ENCODE measurements around the gene CAND2.
"Not testable (repeated sequence)": the region's sequence is repeated elsewhere in the genome, so short reads cannot be mapped to it uniquely, and the experiment has no call there.

The CAND2 gene

GRCh38 chr3:12787346-12787745 lies 9.1 kb upstream of the CAND2 start:
- in situ Hi-C loops (cut with HindIII; ENCODE audit: low sequenced_read_pairs); H3K4me3 ChIP-seq (ENCODE audit: low read depth, low read length); DNase-seq (ENCODE audit: low read depth, low spot score): not testable (repeated sequence)
- TF ChIP-seq CTCF (IDR thresholded peaks at IDR 0.05; ENCODE audit: low read depth, low read length), result peak; percentile 15

GRCh38 chr3:12787967-12788690 lies 8.4 kb upstream of the CAND2 start:
- in situ Hi-C loops (cut with HindIII; ENCODE audit: low sequenced_read_pairs); DNase-seq (ENCODE audit: low read depth, low spot score); H3K4me3 ChIP-seq (ENCODE audit: low read depth, low read length): not testable (repeated sequence)

GRCh38 chr3:12791430-12791829 lies 5.0 kb upstream of the CAND2 start:
- H3K4me3 ChIP-seq (ENCODE audit: low read depth, low read length), result no peak overlapping the region
- in situ Hi-C loops (cut with HindIII; ENCODE audit: low sequenced_read_pairs), result no loop called here
- TF ChIP-seq CTCF (IDR thresholded peaks at IDR 0.05; ENCODE audit: low read depth, low read length), result no peak
- DNase-seq (ENCODE audit: low read depth, low spot score), result no peak

- H3K4me3 ChIP-seq (ENCODE audit: low read depth, low read length), result no peak overlapping the region
- no peak for DNase-seq (ENCODE audit: low read depth, low spot score)
- no peak for TF ChIP-seq CTCF (IDR thresholded peaks at IDR 0.05; ENCODE audit: low read depth, low read length)
- in situ Hi-C loops (cut with HindIII; ENCODE audit: low sequenced_read_pairs), result no loop called here
These were observed 2.8 kb upstream of the CAND2 start for GRCh38 chr3:12793701-12794100.

GRCh38 chr3:12797124-12797891 lies 828 bp downstream of the CAND2 start:
- no peak for TF ChIP-seq CTCF (IDR thresholded peaks at IDR 0.05; ENCODE audit: low read depth, low read length)
- in situ Hi-C loops (cut with HindIII; ENCODE audit: low sequenced_read_pairs), result no loop called here
- H3K4me3 ChIP-seq (ENCODE audit: low read depth, low read length), result peak overlapping the region; percentile 72
- DNase-seq (ENCODE audit: low read depth, low spot score), result no peak

GRCh38 chr3:12797892-12798558 lies 1.5 kb downstream of the CAND2 start:
- no peak for DNase-seq (ENCODE audit: low read depth, low spot score)
- in situ Hi-C loops (cut with HindIII; ENCODE audit: low sequenced_read_pairs), result no loop called here
- H3K4me3 ChIP-seq (ENCODE audit: low read depth, low read length), result no peak overlapping the region
- TF ChIP-seq CTCF (IDR thresholded peaks at IDR 0.05; ENCODE audit: low read depth, low read length), result no peak
